ENCODE measurements around the gene TMPRSS4. TPM values are rescaled to one million over a fixed set of nuclear protein-coding genes. Genes with fewer than 3 reads are reported as not detected.

TMPRSS4 gene
- total RNA-seq, 3 donors from 2014 or later: 0.98 TPM; not detected in 2

- Histone ChIP-seq H3K27me3 (no peaks in the 10 kb centered on the region), H3K9me3 (no peaks in the 10 kb centered on the region), H3K27ac (no peak overlapping the region), H3K4me1 (no peaks in the 10 kb centered on the region), H3K36me3 (no peaks in the 10 kb centered on the region), H3K4me3 (no peak overlapping the region)
- TF ChIP-seq POLR2A (IDR thresholded peaks at IDR 0.05) (no peak), POLR2AphosphoS5 (IDR thresholded peaks at IDR 0.05) (no peak)
- TF ChIP-seq, protein P1, sequence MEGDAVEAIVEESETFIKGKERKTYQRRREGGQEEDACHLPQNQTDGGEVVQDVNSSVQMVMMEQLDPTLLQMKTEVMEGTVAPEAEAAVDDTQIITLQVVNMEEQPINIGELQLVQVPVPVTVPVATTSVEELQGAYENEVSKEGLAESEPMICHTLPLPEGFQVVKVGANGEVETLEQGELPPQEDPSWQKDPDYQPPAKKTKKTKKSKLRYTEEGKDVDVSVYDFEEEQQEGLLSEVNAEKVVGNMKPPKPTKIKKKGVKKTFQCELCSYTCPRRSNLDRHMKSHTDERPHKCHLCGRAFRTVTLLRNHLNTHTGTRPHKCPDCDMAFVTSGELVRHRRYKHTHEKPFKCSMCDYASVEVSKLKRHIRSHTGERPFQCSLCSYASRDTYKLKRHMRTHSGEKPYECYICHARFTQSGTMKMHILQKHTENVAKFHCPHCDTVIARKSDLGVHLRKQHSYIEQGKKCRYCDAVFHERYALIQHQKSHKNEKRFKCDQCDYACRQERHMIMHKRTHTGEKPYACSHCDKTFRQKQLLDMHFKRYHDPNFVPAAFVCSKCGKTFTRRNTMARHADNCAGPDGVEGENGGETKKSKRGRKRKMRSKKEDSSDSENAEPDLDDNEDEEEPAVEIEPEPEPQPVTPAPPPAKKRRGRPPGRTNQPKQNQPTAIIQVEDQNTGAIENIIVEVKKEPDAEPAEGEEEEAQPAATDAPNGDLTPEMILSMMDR (IDR thresholded peaks at IDR 0.05): no peak
- intact Hi-C loops (cut with DNase I; ENCODE audit: low total_unique reads): no loop called here
- DNase-seq (ENCODE audit: low spot score in 2 of 2): no peak
Measured at GRCh38 chr11:118079491-118079890, 2.6 kb downstream of the TMPRSS4 start.

DNA sequence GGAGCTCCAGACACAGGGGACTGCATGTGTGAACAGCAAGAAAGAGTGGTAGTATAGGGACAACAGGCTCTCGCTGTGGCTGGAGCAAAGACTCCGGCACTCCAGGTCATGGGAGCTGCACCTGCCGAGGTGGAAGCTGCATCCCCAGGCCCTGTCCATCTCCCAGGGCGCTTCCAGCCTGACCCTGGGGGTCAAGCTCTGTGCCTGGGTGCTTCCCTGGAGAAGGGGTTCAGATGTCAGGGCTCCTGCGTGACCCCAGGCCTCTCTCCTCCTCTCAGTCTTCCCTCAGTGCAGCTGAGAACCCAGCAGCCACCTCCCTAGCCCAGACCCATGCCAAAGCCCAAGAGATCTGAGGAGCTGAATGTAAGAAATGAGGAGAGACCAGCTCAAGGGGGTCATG is 3.4 kb downstream of the TMPRSS4 start:
- no peak for DNase-seq (ENCODE audit: low spot score in 2 of 2)
- Histone ChIP-seq H3K36me3 (no peaks in the 10 kb centered on the region), H3K9me3 (no peaks in the 10 kb centered on the region), H3K27ac (no peak overlapping the region), H3K4me1 (no peaks in the 10 kb centered on the region), H3K27me3 (no peaks in the 10 kb centered on the region), H3K4me3 (no peak overlapping the region)
- intact Hi-C loops (cut with DNase I; ENCODE audit: low total_unique reads): no loop called here
- TF ChIP-seq POLR2A (IDR thresholded peaks at IDR 0.05): no peak
- TF ChIP-seq POLR2AphosphoS5 (IDR thresholded peaks at IDR 0.05): no peak
- TF ChIP-seq, protein P1 (IDR thresholded peaks at IDR 0.05): no peak

- Histone ChIP-seq H3K27ac (no peak overlapping the region), H3K4me3 (no peak overlapping the region), H3K36me3 (no peaks in the 10 kb centered on the region), H3K27me3 (no peaks in the 10 kb centered on the region), H3K4me1 (no peaks in the 10 kb centered on the region), H3K9me3 (no peaks in the 10 kb centered on the region)
- TF ChIP-seq POLR2A (IDR thresholded peaks at IDR 0.05) (no peak), POLR2AphosphoS5 (IDR thresholded peaks at IDR 0.05) (no peak)
- TF ChIP-seq, protein P1 (IDR thresholded peaks at IDR 0.05): no peak
- no peak for DNase-seq (ENCODE audit: low spot score in 2 of 2)
- intact Hi-C loops (cut with DNase I; ENCODE audit: low total_unique reads): no loop called here
Measured at GRCh38 chr11:118081241-118081958, 4.5 kb downstream of the TMPRSS4 start.

DNA sequence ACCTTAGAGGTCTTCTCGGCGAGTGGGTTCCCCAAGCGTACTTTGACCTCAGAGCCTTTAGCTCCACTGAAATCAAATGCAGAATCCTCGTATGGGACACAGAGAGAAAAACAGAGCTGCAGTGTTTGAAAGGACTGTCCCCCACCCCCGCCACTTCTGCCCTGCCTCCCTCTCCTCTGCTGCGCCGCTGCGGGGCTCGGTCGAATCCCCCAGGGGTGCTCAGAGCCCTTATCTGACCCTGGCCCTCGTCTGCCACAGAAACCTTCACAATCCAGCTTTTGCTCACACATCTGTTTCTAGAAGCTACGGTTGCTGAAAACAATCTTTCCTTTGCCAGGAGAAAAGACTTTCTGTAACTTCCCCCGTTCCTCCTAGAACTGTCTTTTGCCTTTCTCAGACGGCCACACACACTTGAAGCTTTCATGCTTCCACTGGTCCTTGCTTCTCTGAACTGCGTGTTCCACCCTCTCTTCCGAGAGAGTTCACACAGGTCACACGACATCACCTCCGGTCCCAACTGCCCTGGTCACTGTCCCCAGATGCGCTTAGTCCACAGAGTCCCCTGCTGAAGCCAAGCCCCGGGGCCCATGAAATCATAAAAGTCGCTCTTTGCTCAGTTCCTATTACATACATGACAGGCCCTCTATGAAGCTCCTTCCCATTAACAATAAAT is 6.1 kb downstream of the TMPRSS4 start:
- TF ChIP-seq POLR2A (IDR thresholded peaks at IDR 0.05) (no peak), POLR2AphosphoS5 (IDR thresholded peaks at IDR 0.05) (no peak)
- TF ChIP-seq, protein P1 (IDR thresholded peaks at IDR 0.05): no peak
- H3K4me3 ChIP-seq: peak overlapping the region in 1 of 3 donors; percentile 4
- no peaks in the 10 kb centered on the region for H3K27me3 ChIP-seq
- DNase-seq (ENCODE audit: low spot score in 2 of 2): no peak
- peaks cover 2 to 5% of the 10 kb centered on the region in 2 donors for H3K9me3 ChIP-seq
- intact Hi-C loops (cut with DNase I; ENCODE audit: low total_unique reads): no loop called here
- no peaks in the 10 kb centered on the region for H3K36me3 ChIP-seq
- no peaks in the 10 kb centered on the region for H3K4me1 ChIP-seq
- peak overlapping the region; percentile 45 to 77 for H3K27ac ChIP-seq

- Histone ChIP-seq H3K27ac (peak overlapping the region in 1 of 2 donors; percentile 43), H3K4me1 (no peaks in the 10 kb centered on the region), H3K9me3 (peaks cover 2 to 5% of the 10 kb centered on the region in 2 donors), H3K27me3 (no peaks in the 10 kb centered on the region), H3K36me3 (no peaks in the 10 kb centered on the region), H3K4me3 (no peak overlapping the region)
- DNase-seq (ENCODE audit: low spot score in 2 of 2): no peak
- intact Hi-C loops (cut with DNase I; ENCODE audit: low total_unique reads): no loop called here
- TF ChIP-seq POLR2AphosphoS5 (IDR thresholded peaks at IDR 0.05) (no peak), POLR2A (IDR thresholded peaks at IDR 0.05) (no peak)
- TF ChIP-seq, protein P1 (IDR thresholded peaks at IDR 0.05): no peak
Measured at GRCh38 chr11:118084247-118084646, 7.4 kb downstream of the TMPRSS4 start.

Measured in breast epithelium (tissue), 4 donors.